Measurements from ENCODE around the gene ARHGAP24.
A peak's percentile ranks its signal among the peaks of the same experiment; 100 is the strongest.

Gene ARHGAP24

GRCh38 chr4:85681921-85682320, 207.0 kb downstream of the ARHGAP24 start:
- intact Hi-C loops (cut with DNase I) = no loop called here
- no peak for DNase-seq

DNA sequence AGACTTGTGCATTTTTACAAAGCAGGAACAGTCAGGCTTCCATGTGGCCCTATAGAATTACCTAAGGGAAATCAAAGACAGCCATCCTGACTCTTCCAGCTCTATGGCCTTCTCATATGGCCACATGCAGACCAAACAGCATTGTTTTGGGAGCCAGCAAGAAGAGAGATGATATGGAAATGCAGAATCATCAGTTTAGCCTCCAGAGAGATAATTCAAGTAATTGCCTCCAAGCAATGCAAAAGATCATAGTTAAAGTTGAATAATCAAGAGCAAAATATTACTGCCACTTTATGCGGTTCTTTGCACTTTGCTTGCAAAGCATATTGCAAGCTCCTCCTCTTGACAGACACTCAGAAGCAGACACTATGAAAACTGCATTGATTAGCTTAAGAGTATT, 207.4 kb downstream of the ARHGAP24 start:
- no peak for DNase-seq
- intact Hi-C loops (cut with DNase I) = no loop called here

- intact Hi-C loops (cut with DNase I) = no loop called here
- no peak for DNase-seq
Observed at GRCh38 chr4:85684676-85685075, 209.7 kb downstream of the ARHGAP24 start.

GRCh38 chr4:85686398-85686797, 211.4 kb downstream of the ARHGAP24 start:
- intact Hi-C loops (cut with DNase I) = no loop called here
- no peak for DNase-seq

GRCh38 chr4:85688055-85688740, 213.2 kb downstream of the ARHGAP24 start:
- intact Hi-C loops (cut with DNase I) = no loop called here
- DNase-seq = no peak

- intact Hi-C loops (cut with DNase I) = no loop called here
- DNase-seq = no peak
Observed at GRCh38 chr4:85696661-85697060, 221.7 kb downstream of the ARHGAP24 start.

- no peak for DNase-seq
- intact Hi-C loops (cut with DNase I) = no loop called here
Observed at GRCh38 chr4:85697854-85698253, 222.9 kb downstream of the ARHGAP24 start.

DNA sequence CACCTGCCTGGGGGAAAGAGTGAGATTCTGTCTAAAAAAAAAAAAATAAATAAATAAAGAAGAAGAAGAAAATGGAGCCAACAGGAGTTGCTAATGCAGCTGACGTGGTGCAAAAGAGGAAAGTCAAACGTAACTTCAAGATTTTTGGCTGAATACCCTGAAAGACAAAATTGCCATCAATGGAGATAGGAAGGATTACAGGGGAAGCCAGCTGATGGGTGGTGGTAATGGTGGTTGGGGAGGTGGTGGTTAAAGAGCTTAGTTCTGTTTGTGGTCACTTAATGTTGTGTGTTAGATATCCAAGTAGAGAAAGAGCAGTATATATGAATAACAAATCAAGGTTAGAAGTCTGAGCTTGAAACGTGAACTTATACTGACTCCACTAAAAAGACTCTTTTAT, 225.4 kb downstream of the ARHGAP24 start:
- no peak for DNase-seq
- intact Hi-C loops (cut with DNase I) = no loop called here

DNA sequence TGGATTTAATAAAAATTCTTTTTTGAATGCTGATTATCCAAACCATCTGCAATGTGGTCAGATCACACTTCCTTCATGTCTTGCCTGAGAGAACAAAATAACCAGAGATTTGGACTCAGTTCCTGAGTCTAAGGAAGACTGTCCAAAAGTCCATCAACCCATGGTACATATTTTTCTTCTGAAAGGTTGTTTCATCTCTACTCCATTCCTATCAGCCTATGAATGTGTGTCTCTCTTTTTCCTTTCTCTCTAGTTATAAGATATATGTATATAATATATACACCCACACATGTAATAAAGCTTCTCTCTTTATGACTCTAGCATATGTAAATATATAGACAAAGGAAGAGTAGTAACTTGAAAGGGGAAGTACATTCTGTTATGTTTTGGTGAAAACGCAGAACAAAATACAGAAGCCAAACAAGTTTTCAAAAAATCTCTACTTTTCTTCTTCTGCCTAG, 226.9 kb downstream of the ARHGAP24 start:
- intact Hi-C loops (cut with DNase I) = no loop called here
- no peak for DNase-seq

DNA sequence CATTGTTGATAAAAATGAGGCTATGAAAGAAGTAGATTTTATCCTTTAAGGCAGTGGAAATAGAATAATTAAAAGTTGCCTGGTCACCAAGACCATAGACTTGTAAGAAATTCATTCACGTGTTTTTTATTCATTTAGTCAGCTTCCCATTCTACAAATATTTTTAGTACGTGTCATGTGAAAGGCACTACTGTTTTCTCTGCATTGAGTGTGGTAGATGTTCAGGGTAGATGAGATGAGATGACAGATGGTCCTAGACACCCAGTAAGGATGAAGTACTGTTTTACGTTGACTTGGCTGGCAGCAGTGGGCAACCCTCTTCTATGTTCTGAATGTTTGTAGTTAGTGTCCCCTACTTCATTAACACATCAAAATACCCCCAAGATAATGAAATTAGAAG, 228.1 kb downstream of the ARHGAP24 start:
- no peak for DNase-seq

GRCh38 chr4:85707611-85708010, 232.7 kb downstream of the ARHGAP24 start:
- no peak for DNase-seq
- intact Hi-C loops (cut with DNase I) = no loop called here

More for the DNA sequence above, 228.1 kb downstream of the ARHGAP24 start:
- intact Hi-C loops (cut with DNase I) = no loop called here

- no peak for DNase-seq
- intact Hi-C loops (cut with DNase I) = no loop called here
Observed at GRCh38 chr4:85708468-85708867, 233.5 kb downstream of the ARHGAP24 start.

- intact Hi-C loops (cut with DNase I) = no loop called here
- no peak for DNase-seq
Observed at GRCh38 chr4:85713005-85713404, 238.1 kb downstream of the ARHGAP24 start.

DNA sequence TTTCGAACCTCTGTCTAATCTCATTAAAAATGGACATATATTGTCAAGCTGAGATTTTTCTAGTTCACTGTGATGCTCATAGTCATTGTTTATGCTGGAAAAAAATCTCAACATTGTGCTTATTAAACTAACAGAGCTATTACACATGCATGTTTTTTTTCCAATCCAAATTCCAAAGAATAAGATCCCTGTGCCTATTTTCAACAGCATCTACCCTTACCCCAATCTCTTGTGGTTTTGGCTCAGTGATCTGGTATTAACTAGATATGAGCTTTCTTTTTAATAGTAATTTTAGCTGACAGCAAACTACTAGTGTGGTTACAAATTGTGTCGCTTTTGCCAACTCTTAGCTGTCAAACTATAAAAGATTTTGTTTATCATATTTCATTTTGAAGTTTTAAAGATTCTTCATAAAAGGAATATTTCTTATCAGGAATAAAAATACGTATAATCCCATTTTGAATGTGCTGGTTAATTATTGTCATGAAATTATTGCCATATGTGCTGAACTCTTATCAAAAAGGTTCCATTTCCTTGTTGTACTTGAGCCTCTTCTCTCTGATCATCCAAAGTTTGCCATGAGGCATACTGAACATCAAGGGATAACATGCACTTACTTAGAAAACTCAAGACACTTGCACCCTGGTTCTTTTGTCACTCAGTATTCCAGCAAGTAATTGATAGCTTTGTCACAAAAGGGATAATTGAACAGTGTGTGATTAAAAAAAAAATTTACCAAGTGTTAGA, 241.2 kb downstream of the ARHGAP24 start:
- intact Hi-C loops (cut with DNase I) = no loop called here
- DNase-seq = no peak

- intact Hi-C loops (cut with DNase I) = no loop called here
- no peak for DNase-seq
Observed at GRCh38 chr4:85717351-85717750, 242.4 kb downstream of the ARHGAP24 start.

DNA sequence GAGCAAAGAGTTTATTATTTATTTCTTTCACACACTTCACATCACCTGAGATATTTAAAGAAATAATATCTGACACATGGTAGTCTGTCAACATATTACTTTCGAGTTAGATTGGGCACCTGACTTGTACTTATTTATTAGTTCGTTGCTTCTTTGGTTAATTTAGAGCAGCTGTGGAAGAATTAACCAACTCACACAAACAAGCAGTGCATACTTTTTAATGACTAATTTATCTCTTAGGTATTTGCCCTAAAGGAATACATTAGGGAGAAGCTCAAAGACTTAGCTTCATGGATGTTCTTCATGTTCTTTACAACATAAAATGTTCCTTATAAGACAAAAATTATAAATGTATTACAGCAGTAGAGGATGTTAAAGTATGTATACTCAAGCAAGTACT, 242.9 kb downstream of the ARHGAP24 start:
- intact Hi-C loops (cut with DNase I) = no loop called here
- no peak for DNase-seq

GRCh38 chr4:85720735-85721134, 245.8 kb downstream of the ARHGAP24 start:
- no peak for DNase-seq
- intact Hi-C loops (cut with DNase I) = no loop called here

- DNase-seq = no peak
Observed at GRCh38 chr4:85722401-85722800, 247.5 kb downstream of the ARHGAP24 start.

GRCh38 chr4:85722807-85723206, 247.9 kb downstream of the ARHGAP24 start:
- intact Hi-C loops (cut with DNase I) = no loop called here

More at GRCh38 chr4:85722401-85722800, 247.5 kb downstream of the ARHGAP24 start:
- intact Hi-C loops (cut with DNase I) = no loop called here

DNA sequence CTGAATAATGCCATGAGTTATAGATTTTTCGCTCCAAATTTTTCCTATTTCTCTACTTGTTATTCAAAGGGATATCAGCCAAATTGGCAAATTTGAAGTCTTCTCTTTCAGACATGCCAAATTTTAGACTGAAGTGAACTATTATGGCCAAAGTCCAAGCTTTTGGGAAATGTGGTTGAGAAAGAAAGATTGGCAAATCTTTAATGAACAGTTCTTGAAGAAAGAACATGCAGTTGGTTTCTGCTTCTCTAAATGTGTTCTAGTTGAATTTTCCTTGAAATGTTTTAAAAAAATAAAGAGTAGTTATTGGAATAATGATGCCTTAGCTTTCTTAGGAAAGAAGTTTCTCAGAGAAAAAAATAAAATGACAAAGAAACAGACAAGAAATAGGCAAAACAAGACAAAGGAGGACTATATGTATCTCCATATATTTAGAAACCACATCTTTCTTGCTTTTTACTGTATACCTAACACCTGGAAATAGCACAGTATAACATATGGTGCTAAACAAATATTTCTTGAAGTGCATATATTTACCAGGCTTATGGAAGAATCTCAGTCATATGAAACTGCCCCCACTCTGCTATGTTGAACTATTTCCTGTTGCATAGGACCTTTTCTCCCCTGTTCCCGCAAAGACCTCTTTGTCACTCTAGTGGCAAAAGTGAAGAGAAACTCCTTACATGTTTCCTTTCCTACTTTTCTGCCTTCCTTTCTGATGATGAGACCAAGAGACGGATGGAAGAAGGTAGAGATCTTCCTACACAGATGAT, 250.0 kb downstream of the ARHGAP24 start:
- intact Hi-C loops (cut with DNase I) = no loop called here
- DNase-seq = no peak

More at GRCh38 chr4:85722807-85723206, 247.9 kb downstream of the ARHGAP24 start:
- DNase-seq = no peak

- intact Hi-C loops (cut with DNase I) = no loop called here
Observed at GRCh38 chr4:85725721-85726170, 250.8 kb downstream of the ARHGAP24 start.

More at GRCh38 chr4:85725721-85726170, 250.8 kb downstream of the ARHGAP24 start:
- peak in 1 of 10 donors; percentile 56 for DNase-seq
